Spinal cord (tissue), 10 donors: ENCODE measurements around the gene PIM2. TPM values are rescaled to one million over a fixed set of nuclear protein-coding genes. Genes with fewer than 3 reads are reported as not detected.

Source experiments
- DNase-seq, 6 donors: peaks; one replicate each; pipeline versions ENCODE4 v3.0.0 to v3.0.0-alpha.2; 2013 to 2015; ENCODE audit warnings: low spot score in 6 of 6, low read depth in 4 of 6
- H3K27ac ChIP-seq: one replicate; pipeline ENCODE4 v1.5.1; 2013; ENCODE audit warnings: low read depth, low read length, control low read depth
- H3K27me3 ChIP-seq: one replicate; pipeline ENCODE4 v1.6.1; 2013; ENCODE audit warnings: low read length; ENCODE audit not compliant: control insufficient read depth, insufficient read depth
- H3K36me3 ChIP-seq: one replicate; pipeline ENCODE4 v1.6.1; 2013; ENCODE audit warnings: low read length; ENCODE audit not compliant: control insufficient read depth, insufficient read depth
- H3K4me1 ChIP-seq: one replicate; pipeline ENCODE4 v1.6.1; 2013; ENCODE audit warnings: low read length; ENCODE audit not compliant: control insufficient read depth, insufficient read depth
- H3K4me3 ChIP-seq: one replicate; pipeline ENCODE4 v1.5.1; 2013; ENCODE audit warnings: low read depth, low read length, control low read depth
- H3K9me3 ChIP-seq: one replicate; pipeline ENCODE4 v1.6.1; 2013; ENCODE audit warnings: low read length; ENCODE audit not compliant: control insufficient read depth, insufficient read depth
- WGBS: methylation state at CpG from one replicate; pipeline ENCODE4 v1.1.5; 2013; ENCODE audit warnings: missing lambda C conversion rate; ENCODE audit not compliant: insufficient coverage; 5-methylcytosine and 5-hydroxymethylcytosine counted together
- polyA plus RNA-seq, 2 donors: library from polyadenylated mRNA; unstranded; fragments of 120-200 nt; gene quantifications; one replicate each; pipeline ENCODE4 v1.2.1, GENCODE V29; 2013; ENCODE audit not compliant: insufficient read length in 2 of 2
- total RNA-seq, 2 donors: library from RNA; depleted of rRNA in 1 of 2; stranded (reverse); fragments of 120-200 nt in 1 of 2; fragments of >200 nt in 1 of 2; gene quantifications; one replicate each; pipeline versions ENCODE4 v1.2.3 to v1.2.4, GENCODE V29; 2013 to 2014
- donor health status: healthy.

PIM2 gene
- total and polyA plus RNA-seq, 4 donors, result 10.3 to 13.1 (median 11.2) TPM

- H3K27me3 ChIP-seq, result no peaks in the 10 kb centered on the region
- peaks cover 34% of the 10 kb centered on the region for H3K36me3 ChIP-seq
- H3K9me3 ChIP-seq, result no peaks in the 10 kb centered on the region
- WGBS, result 28% methylated on average over 1 of the region's 4 CpGs
- no peak overlapping the region for H3K4me3 ChIP-seq
- H3K27ac ChIP-seq, result no peak overlapping the region
- H3K4me1 ChIP-seq, result peaks cover 16% of the 10 kb centered on the region
- no peak for DNase-seq
These were observed 1.9 kb upstream of the PIM2 start for GRCh38 chrX:48920718-48921104.

DNA sequence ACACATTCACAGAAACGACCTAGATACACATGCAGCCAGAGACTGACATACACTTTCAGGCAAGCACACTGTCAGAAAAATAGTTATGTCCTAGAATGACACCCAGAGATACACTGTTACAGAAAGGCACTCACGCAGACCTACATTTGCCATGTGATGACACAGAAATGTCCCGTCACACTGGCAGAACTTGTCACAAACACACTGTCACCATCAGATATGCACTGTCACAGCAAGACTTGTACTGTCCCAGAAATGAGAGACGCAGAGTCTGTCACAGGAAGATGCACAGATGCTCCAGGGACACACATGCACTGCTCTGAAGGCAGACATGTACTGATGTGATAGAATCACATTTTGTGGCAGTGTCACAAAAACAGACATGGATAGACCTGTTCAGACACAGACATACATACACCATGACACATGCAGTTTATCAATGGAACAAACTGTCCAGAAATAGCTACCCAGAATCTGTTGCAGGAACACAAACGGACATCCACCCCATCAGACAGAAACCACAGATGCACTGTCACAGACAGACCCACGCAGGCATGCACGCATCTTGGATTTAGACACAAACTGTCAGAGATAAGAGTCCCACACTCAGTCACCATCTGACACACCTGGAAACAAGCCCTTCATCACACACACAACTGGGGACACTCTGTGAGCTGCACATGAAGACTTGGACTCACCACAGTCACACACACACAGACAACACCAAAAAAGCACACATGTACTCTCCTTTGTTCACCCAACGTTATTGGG is 1.3 kb upstream of the PIM2 start:
- Histone ChIP-seq H3K27ac (peak overlapping the region; percentile 81), H3K4me1 (peaks cover 16% of the 10 kb centered on the region), H3K36me3 (peaks cover 32% of the 10 kb centered on the region), H3K4me3 (no peak overlapping the region), H3K27me3 (no peaks in the 10 kb centered on the region), H3K9me3 (no peaks in the 10 kb centered on the region)
- WGBS, result 53% methylated on average over 8 of the region's 8 CpGs
- peak in 1 of 6 donors; percentile 63 for DNase-seq

DNA sequence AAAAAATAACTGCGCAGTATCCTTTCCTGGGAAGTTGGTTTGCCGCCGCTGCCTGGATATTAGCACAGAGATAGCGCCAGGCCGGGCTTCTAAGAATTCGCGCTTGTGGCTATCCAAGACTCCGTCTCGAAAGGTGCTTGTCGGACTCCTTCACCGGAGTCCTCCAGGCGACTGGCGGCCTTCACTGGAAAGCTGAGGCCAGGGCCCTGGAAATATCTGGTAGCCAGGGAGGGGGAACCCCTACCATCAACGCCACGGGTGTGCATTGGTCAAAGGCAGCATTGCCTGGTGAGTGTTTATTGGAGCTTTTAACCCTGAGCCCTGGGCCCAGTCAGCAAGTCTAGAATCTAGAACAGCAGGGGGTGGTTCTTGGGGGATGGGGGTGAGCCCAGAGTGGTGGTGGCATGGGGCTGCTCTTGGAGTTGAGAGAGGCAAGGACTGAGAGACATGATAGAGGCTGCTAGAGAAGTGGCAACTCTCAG is 577 bp upstream of the PIM2 start:
- Histone ChIP-seq H3K36me3 (peaks cover 29% of the 10 kb centered on the region), H3K27ac (peak overlapping the region; percentile 81), H3K4me1 (peaks cover 16% of the 10 kb centered on the region), H3K4me3 (peak overlapping the region; percentile 64), H3K9me3 (no peaks in the 10 kb centered on the region), H3K27me3 (no peaks in the 10 kb centered on the region)
- DNase-seq, result peak in 1 of 6 donors; percentile 53
- WGBS, result 39% methylated on average over 14 of the region's 15 CpGs

GRCh38 chrX:48918301-48918642 is 552 bp downstream of the PIM2 start:
- peak overlapping the region; percentile 64 for H3K4me3 ChIP-seq
- 23% methylated on average over 18 of the region's 23 CpGs for WGBS
- no peak for DNase-seq
- H3K9me3 ChIP-seq, result no peaks in the 10 kb centered on the region
- H3K36me3 ChIP-seq, result peaks cover 25% of the 10 kb centered on the region
- H3K27ac ChIP-seq, result peak overlapping the region; percentile 81
- peaks cover 16% of the 10 kb centered on the region for H3K4me1 ChIP-seq
- H3K27me3 ChIP-seq, result no peaks in the 10 kb centered on the region

GRCh38 chrX:48917139-48918001 is 1.5 kb downstream of the PIM2 start:
- peak in 5 of 6 donors; percentile 59 to 97 (median 77) for DNase-seq
- H3K27me3 ChIP-seq, result no peaks in the 10 kb centered on the region
- peak overlapping the region; percentile 62 for H3K27ac ChIP-seq
- WGBS, result 29% methylated on average over 21 of the region's 27 CpGs
- peaks cover 17% of the 10 kb centered on the region for H3K36me3 ChIP-seq
- H3K4me1 ChIP-seq, result peaks cover 20% of the 10 kb centered on the region
- no peaks in the 10 kb centered on the region for H3K9me3 ChIP-seq
- peak overlapping the region; percentile 21 for H3K4me3 ChIP-seq

GRCh38 chrX:48914593-48915493 is 4.0 kb downstream of the PIM2 start:
- DNase-seq, result no peak
- Histone ChIP-seq H3K4me3 (no peak overlapping the region), H3K27ac (no peak overlapping the region), H3K36me3 (peaks cover 12% of the 10 kb centered on the region), H3K9me3 (no peaks in the 10 kb centered on the region), H3K27me3 (no peaks in the 10 kb centered on the region), H3K4me1 (peaks cover 33% of the 10 kb centered on the region)
- 85% methylated on average over 8 of the region's 13 CpGs for WGBS

GRCh38 chrX:48913605-48914366 is 5.0 kb downstream of the PIM2 start:
- H3K27me3 ChIP-seq, result no peaks in the 10 kb centered on the region
- DNase-seq, result no peak
- no peaks in the 10 kb centered on the region for H3K9me3 ChIP-seq
- 87% methylated on average over 4 of the region's 5 CpGs for WGBS
- peaks cover 29% of the 10 kb centered on the region for H3K4me1 ChIP-seq
- peaks cover 16% of the 10 kb centered on the region for H3K36me3 ChIP-seq
- no peak overlapping the region for H3K4me3 ChIP-seq
- no peak overlapping the region for H3K27ac ChIP-seq

GRCh38 chrX:48911412-48912182 is 7.2 kb downstream of the PIM2 start, which contains the start of gene SLC35A2:
SLC35A2 (minus strand) TSS chrX:48911646; CDS start chrX:48911636, 10 bp downstream.
- WGBS, result 25% methylated on average over 60 of the region's 60 CpGs
- H3K9me3 ChIP-seq, result no peaks in the 10 kb centered on the region
- H3K27ac ChIP-seq, result peak within 1 kb of the TSS; percentile 72
- peak in 3 of 6 donors; percentile 67 to 94 (median 92) for DNase-seq
- peaks cover 18% of the 10 kb centered on the region for H3K4me1 ChIP-seq
- H3K36me3 ChIP-seq, result peaks cover 21% of the 10 kb centered on the region
- H3K27me3 ChIP-seq, result no peaks in the 10 kb centered on the region
- peak within 1 kb of the TSS; percentile 83 for H3K4me3 ChIP-seq
